Stimulated activated CD8-positive, alpha-beta memory T cell treated with anti-CD3 and anti-CD28 coated beads, Interleukin-4, amount 100 ng/mL, for 4 hours (primary cell): ENCODE results near the gene TGFBR3.

ENCODE experiments used
- DNase-seq, 2 donors: peaks; one replicate each; pipeline ENCODE4 v3.0.0-alpha.2; 2020; ENCODE audit warnings: low read depth in 2 of 2, low spot score in 1 of 2

TGFBR3 gene

GRCh38 chr1:91764471-91765115 is 121.4 kb downstream of the TGFBR3 start:
- DNase-seq: no peak

GRCh38 chr1:91763252-91763651 is 122.7 kb downstream of the TGFBR3 start:
- no peak for DNase-seq

- no peak for DNase-seq
Observed at GRCh38 chr1:91761295-91761721, 124.6 kb downstream of the TGFBR3 start.

- no peak for DNase-seq
Observed at GRCh38 chr1:91760512-91760911, 125.4 kb downstream of the TGFBR3 start.

- no peak for DNase-seq
Observed at GRCh38 chr1:91759076-91759475, 126.9 kb downstream of the TGFBR3 start.

- DNase-seq: no peak
Observed at GRCh38 chr1:91757763-91758460, 128.0 kb downstream of the TGFBR3 start.

GRCh38 chr1:91755702-91756287 is 130.2 kb downstream of the TGFBR3 start:
- DNase-seq: no peak

- DNase-seq: no peak
Observed at GRCh38 chr1:91754816-91755580, 131.0 kb downstream of the TGFBR3 start.

GRCh38 chr1:91754348-91754747 is 131.6 kb downstream of the TGFBR3 start:
- no peak for DNase-seq

GRCh38 chr1:91753878-91754277 is 132.1 kb downstream of the TGFBR3 start:
- DNase-seq: no peak

GRCh38 chr1:91752324-91752723 is 133.6 kb downstream of the TGFBR3 start:
- no peak for DNase-seq

- DNase-seq: no peak
Observed at GRCh38 chr1:91751275-91751674, 134.7 kb downstream of the TGFBR3 start.

- DNase-seq: no peak
Observed at GRCh38 chr1:91750398-91750996, 135.5 kb downstream of the TGFBR3 start.

- no peak for DNase-seq
Observed at GRCh38 chr1:91749788-91750231, 136.1 kb downstream of the TGFBR3 start.

GRCh38 chr1:91747666-91748065 is 138.3 kb downstream of the TGFBR3 start:
- no peak for DNase-seq

GRCh38 chr1:91746728-91747338 is 139.1 kb downstream of the TGFBR3 start:
- DNase-seq: no peak

GRCh38 chr1:91745640-91746373 is 140.1 kb downstream of the TGFBR3 start:
- DNase-seq: no peak

- no peak for DNase-seq
Observed at GRCh38 chr1:91744953-91745639, 140.9 kb downstream of the TGFBR3 start.

GRCh38 chr1:91742848-91743292 is 143.1 kb downstream of the TGFBR3 start:
- DNase-seq: no peak
